NCI-H69 (cell line): Measurements from ENCODE around the gene MLLT10.
A peak's percentile ranks its signal among the peaks of the same experiment; 100 is the strongest.
"Not testable (repeated sequence)": the region's sequence is repeated elsewhere in the genome, so short reads cannot be mapped to it uniquely, and the experiment has no call there.

ENCODE experiments used
- DNase-seq: peaks from one replicate; lab custom pipeline; 2025; lab: John Stamatoyannopoulos, UW

MLLT10 gene

DNA sequence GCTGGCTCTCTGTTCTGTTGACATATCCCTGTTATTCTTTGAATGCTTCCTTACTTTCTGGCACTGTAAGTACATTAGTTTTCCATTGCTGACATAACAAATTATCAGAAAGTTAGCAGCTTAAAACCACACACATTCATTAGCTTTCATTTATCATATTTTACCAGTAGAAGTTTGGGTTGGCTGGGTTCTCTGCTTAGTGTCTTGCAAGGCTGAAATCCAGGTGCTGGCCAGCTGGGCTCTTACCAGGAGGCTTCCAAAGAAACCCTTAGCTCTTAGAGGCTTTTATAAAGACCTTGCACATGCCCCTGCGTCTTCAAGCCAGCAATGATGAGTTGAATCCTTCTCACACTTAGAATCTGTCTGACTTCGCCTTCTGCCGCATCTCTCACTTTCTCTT is 160.6 kb downstream of the MLLT10 start:
- peak; percentile 8 for DNase-seq

DNA sequence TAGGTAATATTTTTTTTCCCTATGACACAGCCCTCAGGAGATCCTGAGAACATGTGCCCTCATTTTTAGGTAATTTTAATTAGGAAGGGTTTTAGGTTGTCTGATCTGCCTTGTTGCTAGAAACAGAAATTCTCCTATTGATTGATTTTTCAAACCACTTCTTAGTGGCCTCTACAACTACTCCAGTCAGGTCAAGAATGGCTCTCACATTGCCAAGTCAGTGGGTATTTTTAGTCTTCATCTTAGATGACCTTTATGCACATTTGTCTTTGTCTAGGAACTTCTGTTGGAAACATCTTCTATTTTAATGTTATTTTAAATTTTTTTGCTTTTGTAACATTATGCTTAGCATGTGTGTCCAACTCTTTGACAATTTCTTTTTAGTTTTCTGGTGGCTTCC is 162.3 kb downstream of the MLLT10 start:
- DNase-seq, result no peak

DNA sequence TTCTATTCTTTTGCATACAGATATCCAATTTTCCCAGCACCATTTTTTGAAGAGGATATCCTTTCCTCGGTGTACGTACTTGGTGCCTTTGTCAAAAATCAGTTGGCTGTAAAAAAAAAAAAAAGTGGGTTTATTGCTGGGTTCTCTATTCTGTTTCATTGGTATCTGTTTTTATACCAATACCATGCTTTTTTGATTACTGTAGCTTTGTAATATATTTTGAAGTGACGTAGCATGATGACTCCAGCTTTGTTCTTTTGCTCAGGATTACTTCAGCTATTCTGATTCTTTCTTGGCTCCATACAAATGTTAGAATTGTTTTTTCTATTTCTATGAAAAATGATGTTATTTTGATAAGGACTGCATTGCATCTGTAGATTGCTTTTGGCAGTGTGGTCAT is 165.5 kb downstream of the MLLT10 start:
- DNase-seq, result no peak

DNA sequence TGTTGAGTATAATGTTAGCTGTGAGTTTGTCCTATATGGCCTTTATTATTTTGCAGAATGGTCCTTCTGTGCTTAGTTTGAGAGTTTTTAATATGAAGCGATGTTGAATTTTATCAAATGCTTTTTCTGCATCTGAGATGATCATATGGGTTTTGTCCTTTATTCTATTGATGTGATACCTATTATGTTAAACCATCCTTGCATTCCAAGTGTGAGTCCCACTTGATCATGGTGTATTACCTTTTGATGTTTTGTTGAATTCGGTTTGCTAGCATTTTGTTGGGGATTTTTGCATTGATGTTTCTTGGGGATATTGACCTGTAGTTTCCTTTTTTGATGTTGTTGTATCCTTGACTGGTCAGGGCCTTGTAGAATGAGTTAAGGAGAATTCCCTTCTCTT is 166.4 kb downstream of the MLLT10 start:
- no peak for DNase-seq

DNA sequence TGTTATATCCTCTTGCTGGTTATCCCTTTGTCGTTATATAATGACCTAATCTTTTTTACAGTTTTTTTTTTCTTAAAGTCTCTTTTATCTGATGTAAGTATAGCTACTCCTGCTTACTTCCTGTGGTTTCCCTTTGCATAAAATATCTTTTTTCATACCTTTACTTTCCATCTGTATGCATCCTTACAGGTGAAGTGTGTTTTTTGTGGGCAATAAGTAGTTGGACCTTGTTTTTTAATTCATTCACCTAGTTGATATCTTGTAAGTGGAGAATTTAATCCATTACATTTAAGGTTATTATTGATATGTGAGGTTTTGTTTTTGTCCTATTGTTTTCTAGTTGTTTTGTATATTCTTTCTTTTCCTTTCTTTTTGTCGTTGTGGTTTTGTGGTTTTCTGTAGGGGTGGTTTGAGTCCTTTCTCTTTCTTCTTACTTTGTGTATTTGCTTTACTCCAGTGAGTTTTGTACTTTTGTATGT is 168.6 kb downstream of the MLLT10 start:
- no peak for DNase-seq

DNA sequence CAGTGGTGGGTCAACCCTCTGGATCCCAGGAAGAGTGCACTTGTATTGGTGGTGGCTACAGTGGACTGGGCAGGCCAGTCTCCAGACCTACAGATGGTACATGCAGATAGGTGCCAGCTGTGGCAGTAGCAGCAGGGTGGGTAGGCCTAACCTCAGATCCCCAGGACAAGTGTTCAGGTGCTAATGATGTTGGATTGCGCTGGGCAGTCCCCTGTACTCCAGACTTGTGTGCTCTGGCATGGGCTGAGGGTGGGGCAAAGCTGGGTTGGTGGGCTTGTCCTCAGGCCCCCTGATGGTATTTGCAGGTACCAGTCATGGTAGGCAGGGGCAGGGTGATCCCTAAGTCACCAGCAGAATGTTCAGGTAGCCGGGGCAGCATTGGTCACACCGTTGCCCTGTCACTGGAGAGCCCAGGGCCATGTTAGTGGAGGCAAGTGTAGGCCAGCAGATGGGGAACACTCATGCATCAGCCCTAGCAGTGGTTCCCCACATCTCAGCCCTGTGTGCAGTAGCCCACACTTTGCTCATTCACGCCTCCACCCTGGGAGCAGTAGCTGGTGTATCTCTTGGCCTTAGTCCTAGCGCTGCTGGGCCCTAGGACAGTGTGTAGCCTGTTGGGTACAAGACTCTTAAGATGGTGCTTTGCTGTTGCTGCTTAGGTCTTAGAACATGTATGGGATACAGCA is 171.3 kb downstream of the MLLT10 start:
- DNase-seq, result no peak

DNA sequence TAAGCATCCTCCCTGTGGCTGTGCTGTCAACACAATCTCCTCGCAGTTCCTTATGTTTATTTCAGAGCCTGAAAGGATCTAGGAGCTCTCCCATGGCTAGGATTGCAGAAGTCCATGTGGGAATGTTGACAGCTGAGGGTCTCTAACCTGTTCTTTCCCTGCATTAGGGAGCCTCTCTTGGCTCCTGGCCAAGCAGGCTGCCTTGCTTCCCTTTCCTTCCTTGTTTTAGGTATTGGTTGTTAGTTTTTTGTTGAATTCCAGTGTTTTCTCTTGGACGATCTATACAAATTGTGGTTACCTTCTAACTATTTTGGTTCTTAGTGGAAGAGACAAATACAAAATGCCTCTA is 171.8 kb downstream of the MLLT10 start:
- DNase-seq, result no peak

DNA sequence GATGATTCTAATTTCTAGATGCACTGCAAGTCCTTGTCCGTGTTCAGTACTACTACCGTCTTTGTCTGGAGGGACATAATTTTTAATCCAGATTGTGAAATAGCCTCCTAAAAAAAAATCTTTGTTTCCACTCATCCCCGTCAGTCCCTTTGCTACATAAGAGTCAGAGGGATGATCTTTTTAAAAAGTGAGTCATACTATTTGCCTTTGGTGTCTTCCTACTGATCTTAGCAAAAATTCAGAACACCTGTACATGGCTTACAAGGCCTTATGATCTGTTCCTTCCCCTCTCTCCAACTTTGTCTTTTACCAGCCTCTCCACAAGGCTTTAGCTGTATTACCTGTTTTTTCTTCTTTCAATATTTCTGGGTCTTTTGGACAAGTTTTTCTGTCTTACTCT is 173.5 kb downstream of the MLLT10 start:
- no peak for DNase-seq

DNA sequence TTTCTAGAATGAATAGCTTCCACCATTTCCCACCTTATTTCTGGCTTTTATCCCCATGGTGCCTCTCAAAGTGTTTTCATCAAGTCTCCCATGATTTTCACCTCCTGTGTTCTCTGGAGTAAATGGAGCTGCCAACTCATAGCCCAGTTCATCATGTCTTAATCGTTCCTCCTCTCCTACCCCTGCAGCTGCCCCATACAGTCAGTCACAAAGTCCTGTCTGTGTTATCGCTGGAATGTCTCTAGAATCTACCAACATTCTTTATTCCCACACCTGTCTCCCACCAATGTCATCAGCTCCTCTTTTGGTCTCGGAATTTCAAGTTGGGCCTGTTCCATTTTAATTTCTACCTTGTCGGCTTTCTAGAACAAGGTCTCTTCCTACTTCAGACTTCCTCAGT is 178.9 kb downstream of the MLLT10 start:
- no peak for DNase-seq

DNA sequence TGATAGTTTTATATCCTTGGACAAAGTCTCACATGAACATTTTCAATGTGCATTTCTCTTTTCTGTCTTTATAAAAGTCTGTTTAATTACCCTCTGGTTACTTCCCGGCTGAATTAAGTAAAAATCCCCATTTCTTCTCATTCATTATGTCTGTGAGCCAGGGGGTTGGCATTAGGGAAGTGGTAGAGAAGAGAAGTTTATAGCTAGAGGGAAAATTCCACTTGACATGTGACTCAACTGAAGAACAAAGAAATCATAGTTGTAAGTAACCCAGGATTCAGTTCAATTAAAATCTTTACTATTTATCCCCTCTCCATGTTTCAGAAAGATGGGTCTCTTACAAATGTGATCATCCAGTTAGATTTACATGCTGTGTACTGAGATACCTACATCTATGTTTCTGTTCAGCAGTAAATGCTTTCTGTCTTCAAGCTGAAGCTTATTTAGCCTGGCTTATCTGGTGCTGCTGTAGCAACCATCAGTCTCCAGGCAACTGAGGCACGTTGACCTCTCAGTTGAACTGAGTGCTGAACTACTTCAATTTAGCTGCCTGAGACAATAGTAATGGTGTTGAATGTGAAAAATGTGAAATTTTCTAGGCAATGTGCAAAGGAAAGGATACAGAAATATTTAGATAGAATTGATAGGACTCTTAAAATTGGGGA is 181.6 kb downstream of the MLLT10 start:
- no peak for DNase-seq

DNA sequence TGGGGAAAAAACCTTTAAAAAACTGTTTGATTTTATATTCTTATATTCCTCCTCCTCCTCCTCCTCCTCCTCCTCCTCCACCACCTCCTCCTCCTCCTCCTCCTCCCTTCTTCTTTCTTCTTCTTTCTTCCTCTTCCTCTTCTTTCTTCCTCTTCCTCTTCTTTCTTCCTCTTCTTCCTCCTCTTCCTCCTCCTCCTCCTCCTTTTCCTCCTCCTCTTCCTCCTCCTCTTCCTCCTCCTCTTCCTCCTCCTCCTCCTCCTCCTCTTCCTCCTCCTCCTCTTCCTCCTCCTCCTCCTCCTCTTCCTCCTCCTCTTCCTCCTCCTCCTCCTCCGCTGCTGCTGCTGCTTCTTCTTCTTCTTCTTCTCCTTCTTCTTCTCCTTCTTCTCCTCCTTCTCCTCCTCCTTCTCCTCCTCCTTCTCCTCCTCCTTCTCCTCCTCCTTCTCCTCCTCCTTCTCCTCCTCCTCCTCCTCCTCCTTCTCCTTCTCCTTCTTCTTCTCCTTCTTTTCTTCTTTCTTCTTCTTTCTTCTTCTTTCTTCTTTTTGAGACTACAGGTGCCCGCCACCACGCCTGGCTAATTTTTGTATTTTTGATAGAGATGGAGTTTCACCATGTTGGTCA is 183.5 kb downstream of the MLLT10 start:
- DNase-seq, result not testable (repeated sequence)

DNA sequence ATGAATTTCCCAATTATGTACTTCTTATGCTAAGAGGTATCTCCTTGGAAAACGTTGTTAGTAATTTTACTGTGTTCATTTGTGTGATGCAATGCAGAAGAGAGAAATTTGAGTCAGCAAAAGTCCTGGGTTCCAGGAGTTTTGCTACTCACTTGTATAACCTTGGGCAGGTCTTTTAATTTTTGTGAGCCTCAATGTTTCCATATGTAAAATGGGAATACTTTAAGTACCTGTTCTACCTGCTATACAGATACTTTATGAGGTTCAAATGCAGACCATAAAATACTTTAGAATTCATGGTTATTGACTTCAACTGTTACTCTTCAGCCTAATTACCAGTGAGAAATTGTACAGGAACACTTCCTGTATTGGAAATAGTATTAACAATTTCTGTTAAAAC is 185.5 kb downstream of the MLLT10 start:
- no peak for DNase-seq

DNA sequence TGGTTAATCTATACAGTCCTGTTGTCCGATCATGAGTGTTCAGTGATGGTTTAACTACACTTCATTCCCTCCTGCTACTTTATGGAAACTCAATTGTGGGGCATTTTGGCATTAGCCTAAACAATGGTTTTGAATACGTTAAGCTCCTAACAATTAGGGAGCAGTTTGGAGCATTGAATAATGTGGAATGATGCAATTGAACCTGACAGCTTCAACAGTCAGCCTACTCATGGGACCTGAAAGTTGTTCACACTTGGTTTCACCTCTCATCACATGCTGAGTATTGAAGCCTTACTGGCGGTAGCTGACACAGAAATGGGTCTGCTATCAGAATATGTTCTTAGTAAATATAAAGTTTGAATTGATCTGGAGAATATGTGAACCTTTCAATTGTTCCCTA is 186.1 kb downstream of the MLLT10 start:
- peak; percentile 37 for DNase-seq

DNA sequence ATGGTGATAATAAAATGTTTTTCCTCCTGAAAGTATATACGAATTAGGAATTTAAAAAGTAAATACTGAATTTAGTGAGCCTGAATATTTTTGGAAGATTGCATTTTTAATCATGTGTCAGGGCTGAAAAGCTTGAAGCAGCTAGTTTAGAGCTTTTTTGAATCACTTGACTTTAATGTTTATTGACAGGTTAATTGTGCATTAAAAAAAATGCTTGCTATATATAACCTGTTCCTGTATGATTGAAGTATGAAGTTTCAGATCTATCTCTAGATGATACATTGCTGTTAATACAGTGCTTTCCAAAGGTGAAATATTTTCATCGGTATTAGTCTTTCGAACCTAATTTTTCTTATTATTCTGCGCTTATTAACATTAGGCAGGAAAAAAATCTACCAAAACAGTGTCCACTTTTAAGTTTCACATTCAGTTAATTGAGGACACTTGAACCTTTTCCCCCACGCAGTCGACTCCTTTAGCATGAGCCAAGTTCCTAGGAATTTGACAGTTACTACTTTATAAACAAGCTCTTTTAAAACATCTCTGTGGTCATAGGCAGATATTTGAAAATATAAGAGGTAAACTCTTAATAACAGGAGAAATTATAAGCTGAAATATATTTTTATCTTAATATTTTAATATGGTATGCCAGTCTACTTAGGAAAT is 187.1 kb downstream of the MLLT10 start:
- DNase-seq, result no peak

DNA sequence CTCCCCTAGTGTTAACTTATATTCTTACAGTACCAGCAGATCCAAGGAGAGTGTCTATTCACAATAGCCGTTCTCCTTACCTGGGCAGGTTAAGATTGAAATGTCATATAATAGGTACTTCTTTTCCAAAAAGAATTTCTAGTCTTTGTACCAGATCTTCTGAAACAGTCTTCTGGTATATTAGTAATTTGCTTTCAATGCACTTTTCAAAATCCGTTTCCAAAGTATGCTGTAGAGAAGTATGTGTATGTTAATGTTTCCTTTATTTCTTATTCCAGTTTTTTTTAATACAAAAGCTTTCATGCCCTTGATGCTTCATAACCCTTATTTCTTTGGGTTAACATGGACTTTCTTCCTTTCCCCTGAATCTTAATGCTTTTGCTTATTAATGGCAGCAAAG is 188.2 kb downstream of the MLLT10 start:
- no peak for DNase-seq

DNA sequence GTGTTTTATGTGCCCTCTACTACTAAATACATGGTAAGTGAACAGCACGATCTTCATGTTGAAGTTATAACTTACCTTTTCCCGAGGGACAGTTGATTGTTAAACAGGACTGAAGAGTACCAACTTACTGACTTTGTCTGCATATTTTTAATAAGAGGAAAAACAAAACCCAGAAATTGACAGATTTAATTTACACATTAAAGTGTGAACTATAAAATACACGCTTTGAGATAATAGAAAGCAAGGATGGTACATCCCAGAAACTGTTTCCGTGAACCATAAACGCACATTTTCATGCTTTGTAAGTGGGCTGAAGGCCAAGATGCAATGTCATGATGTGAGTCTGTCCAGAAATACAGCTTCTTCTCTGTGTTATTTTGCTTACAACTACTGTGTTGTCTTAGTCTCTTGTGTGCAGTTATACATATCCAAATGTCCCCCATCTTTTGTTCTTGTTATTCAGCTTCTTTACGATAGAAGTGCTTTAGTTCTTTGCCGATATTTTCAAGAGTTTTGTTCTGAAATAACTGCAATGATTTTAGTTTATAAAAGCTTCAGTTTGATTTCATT is 190.1 kb downstream of the MLLT10 start:
- DNase-seq, result peak; percentile 53

DNA sequence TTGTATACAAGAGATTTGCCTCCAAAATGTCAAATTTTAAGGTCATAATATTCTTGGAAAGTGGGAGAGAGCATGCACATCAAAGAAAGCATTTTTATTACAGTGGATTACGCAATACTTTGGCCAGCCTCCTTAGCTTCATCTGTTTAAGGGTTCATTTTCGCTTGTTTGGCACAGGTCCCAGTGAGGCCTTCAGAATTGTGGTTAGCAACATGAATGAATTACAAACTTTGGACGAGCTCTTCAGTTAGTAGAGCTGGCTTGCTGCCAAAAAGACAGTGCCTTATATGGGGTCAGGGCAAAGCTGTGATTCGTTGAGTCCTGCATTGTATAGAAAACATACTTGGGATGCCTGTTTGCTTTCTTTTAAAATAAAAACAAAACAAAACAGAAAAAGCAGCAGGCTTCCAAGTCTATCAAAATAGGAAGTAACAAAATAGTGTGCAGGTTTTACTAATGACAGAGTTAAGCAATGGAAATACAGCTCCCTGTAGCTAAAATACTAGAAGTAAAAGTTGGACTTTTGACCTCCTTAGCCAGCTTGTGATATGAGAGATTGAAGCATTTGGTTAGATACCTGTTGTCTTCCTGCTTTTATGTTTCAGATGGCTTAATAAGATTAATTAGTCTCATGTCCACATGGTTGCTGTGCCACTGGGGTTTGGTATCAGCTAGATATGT is 190.8 kb downstream of the MLLT10 start:
- DNase-seq, result peak; percentile 98

DNA sequence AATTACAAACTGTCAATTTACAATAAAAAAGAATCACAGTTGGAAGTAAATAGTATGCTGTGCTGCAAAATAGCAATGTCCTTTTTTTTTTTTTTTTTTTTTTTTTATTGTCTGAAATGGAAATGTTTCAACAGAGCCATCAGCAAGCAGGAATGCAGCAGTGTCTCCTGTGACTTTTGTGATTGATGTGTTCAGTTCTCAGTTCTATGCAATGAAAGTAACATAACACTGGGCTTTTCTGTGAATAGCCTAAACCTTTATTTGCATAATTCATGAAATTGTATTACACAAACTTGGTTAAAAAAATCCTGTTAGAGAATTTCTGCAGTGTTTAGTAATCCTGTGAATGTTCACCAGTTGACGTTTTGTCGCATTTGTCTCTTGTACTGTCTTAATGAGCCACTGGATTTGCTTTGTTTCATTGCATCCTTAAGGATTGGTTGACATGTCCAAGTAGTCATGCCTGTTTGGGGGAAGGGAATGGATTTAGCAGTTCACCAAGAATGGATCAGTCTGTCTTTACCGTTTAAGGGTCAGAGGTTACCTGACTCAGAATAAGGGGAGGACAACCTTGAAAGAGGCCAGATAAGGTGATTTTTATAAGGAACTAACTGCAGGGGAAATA is 192.7 kb downstream of the MLLT10 start:
- DNase-seq, result no peak

DNA sequence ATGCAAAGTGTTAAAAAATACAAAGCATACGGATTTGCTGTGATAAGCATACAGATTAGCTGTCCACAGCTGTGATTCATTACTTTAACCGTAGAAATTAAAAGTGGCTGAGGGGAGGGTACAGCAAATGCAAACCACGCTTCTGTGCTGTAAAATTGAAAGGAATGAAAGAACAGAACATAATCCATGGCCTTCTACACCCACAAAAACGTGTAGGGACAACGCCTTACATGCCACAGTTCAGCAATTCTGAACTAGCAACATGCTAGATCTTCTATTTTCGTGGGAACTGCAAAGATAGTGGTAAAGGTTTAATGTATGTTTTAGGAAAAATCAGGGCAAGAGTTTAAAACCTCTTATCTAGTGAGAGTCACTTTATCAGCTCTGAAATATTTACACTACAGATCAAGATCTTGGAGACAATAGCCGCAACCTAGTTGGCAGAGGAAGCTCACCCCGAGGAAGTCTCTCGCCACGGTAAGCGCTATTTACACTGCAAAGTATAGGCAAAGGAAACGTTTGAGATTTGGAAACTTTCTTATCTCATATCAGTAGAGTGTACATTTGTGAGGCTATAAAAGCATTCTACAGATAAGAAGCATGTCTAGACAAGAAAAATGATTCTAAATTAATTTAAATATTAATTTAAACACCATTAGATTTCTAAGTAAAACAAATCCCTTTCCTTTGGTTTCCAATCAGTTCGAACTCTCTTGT is 193.6 kb downstream of the MLLT10 start:
- no peak for DNase-seq

DNA sequence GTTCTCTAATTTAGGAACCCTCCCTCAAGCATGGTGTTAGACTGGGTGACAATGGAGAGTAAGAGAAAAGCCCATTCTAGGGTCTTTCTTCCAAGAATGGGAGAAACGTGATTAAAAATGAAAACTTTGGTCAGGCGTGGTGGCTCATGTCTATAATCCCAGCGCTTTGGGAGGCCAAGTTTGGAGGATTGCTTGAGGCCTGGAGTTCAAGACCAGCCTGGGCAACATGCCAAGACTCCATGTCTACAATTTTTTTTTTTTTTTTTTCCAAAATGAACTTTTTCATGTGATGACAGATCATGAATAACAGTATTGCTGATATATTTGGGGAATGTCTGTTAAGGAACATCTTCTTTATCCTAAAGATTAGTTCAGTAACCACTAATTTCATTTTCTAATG is 194.6 kb downstream of the MLLT10 start:
- DNase-seq, result peak; percentile 4
